ENCODE measurements around the gene MATN4. TPM values are rescaled to one million over a fixed set of nuclear protein-coding genes. Genes with fewer than 3 reads are reported as not detected.

The MATN4 gene
- total RNA-seq, 2 experiments from 2014 or later: 0.70 to 0.95 TPM

DNA sequence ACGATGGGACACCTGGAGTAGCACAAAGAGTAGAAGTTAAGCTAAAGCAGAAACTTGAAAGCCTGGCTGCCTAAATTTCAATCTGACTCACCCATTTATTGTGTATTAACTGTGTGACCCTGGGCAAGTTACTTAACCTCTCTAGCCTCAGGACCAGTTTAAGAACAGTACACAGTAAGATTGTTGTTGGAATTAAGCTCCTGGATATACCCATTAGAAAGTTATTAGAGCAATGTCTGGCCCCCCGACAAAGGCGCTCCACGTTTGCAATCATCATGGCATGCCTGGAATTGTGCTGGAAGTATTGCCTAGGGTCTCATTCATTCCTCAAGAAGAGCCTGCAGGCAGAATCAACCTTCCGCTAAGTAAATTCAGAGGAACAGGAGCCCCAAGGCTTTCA, 38.8 kb upstream of the MATN4 start:
- H3K9me3 Mint-ChIP-seq: no peaks in the 10 kb centered on the region
- CTCF ChIA-PET: interaction anchor here (0.6 to 5.3 kb wide), 7 partner anchors 16 to 103 kb away, joined by 3 to 33 read pairs (median 7); partner anchors contain the start of gene SYS1

GRCh38 chr20:45346291-45346718, 38.2 kb upstream of the MATN4 start:
- H3K27me3 Mint-ChIP-seq: no peaks in the 10 kb centered on the region
- POLR2A ChIA-PET: interaction anchor here (1.7 to 3.6 kb wide), 2 partner anchors 7 to 16 kb away, joined by 5 to 16 read pairs; partner anchors contain the start of gene SYS1
- H3K9me3 Mint-ChIP-seq: no peaks in the 10 kb centered on the region
- peak; percentile 29 for DNase-seq
- CTCF ChIA-PET: interaction anchor here (0.6 to 5.3 kb wide), 6 partner anchors 17 to 90 kb away, joined by 3 to 33 read pairs (median 12); partner anchors contain the start of gene SYS1
- intact Hi-C loops (cut with micrococcal nuclease): loop anchor here (1.0 to 2.0 kb wide), 2 partner anchors 9 to 28 kb away; no protein-coding TSS in a partner anchor
- peaks cover 45% of the 10 kb centered on the region for H3K4me1 Mint-ChIP-seq (ENCODE audit: low read depth)
- H3K4me3 Mint-ChIP-seq: peak overlapping the region; percentile 86
- H3K36me3 Mint-ChIP-seq: peaks cover 17% of the 10 kb centered on the region
- H3K27ac Mint-ChIP-seq: peak overlapping the region; percentile 18

More for the DNA sequence above, 38.8 kb upstream of the MATN4 start:
- intact Hi-C loops (cut with micrococcal nuclease): loop anchor here (1.0 to 2.0 kb wide), 2 partner anchors 8 to 28 kb away; no protein-coding TSS in a partner anchor
- peak overlapping the region; percentile 86 for H3K4me3 Mint-ChIP-seq
- no peaks in the 10 kb centered on the region for H3K27me3 Mint-ChIP-seq
- no peak for DNase-seq
- H3K36me3 Mint-ChIP-seq: peaks cover 13% of the 10 kb centered on the region
- POLR2A ChIA-PET: interaction anchor here (0.7 to 3.6 kb wide), 3 partner anchors 9 to 56 kb away, joined by 3 to 16 read pairs (median 4); partner anchors contain the start of gene SYS1
- H3K27ac Mint-ChIP-seq: no peak overlapping the region
- H3K4me1 Mint-ChIP-seq (ENCODE audit: low read depth): peaks cover 45% of the 10 kb centered on the region

- peaks cover 24% of the 10 kb centered on the region for H3K36me3 Mint-ChIP-seq
- H3K9me3 Mint-ChIP-seq: no peaks in the 10 kb centered on the region
- CTCF ChIA-PET: interaction anchor here (1.3 to 5.3 kb wide), 6 partner anchors 18 to 106 kb away, joined by 3 to 33 read pairs (median 10); partner anchors contain the start of gene SYS1
- POLR2A ChIA-PET: interaction anchor here (0.6 to 3.6 kb wide), 4 partner anchors 8 to 405 kb away, joined by 4 to 16 read pairs (median 6); partner anchors contain the start of gene SYS1
- no peaks in the 10 kb centered on the region for H3K27me3 Mint-ChIP-seq
- DNase-seq: no peak
- H3K4me3 Mint-ChIP-seq: peak overlapping the region; percentile 32
- H3K27ac Mint-ChIP-seq: no peak overlapping the region
- H3K4me1 Mint-ChIP-seq (ENCODE audit: low read depth): peaks cover 48% of the 10 kb centered on the region
- intact Hi-C loops (cut with micrococcal nuclease): no loop called here
These were observed 37.2 kb upstream of the MATN4 start for GRCh38 chr20:45345104-45345936.

- H3K9me3 Mint-ChIP-seq: no peaks in the 10 kb centered on the region
- H3K4me3 Mint-ChIP-seq: peak overlapping the region; percentile 16
- H3K36me3 Mint-ChIP-seq: peaks cover 28% of the 10 kb centered on the region
- peak overlapping the region; percentile 28 for H3K27ac Mint-ChIP-seq
- H3K4me1 Mint-ChIP-seq (ENCODE audit: low read depth): peaks cover 49% of the 10 kb centered on the region
- peak; percentile 45 for DNase-seq
- intact Hi-C loops (cut with micrococcal nuclease): no loop called here
- no peaks in the 10 kb centered on the region for H3K27me3 Mint-ChIP-seq
- ChIA-PET POLR2A (interaction anchor here (1.1 to 1.7 kb wide), 3 partner anchors 9 to 19 kb away, joined by 4 to 5 read pairs (median 4); partner anchors contain the start of gene SYS1), CTCF (interaction anchor here (1.0 to 2.0 kb wide), 5 partner anchors 19 to 107 kb away, joined by 3 to 10 read pairs (median 8); partner anchors contain the start of gene SYS1)
These were observed 36.2 kb upstream of the MATN4 start for GRCh38 chr20:45344168-45344860.

DNA sequence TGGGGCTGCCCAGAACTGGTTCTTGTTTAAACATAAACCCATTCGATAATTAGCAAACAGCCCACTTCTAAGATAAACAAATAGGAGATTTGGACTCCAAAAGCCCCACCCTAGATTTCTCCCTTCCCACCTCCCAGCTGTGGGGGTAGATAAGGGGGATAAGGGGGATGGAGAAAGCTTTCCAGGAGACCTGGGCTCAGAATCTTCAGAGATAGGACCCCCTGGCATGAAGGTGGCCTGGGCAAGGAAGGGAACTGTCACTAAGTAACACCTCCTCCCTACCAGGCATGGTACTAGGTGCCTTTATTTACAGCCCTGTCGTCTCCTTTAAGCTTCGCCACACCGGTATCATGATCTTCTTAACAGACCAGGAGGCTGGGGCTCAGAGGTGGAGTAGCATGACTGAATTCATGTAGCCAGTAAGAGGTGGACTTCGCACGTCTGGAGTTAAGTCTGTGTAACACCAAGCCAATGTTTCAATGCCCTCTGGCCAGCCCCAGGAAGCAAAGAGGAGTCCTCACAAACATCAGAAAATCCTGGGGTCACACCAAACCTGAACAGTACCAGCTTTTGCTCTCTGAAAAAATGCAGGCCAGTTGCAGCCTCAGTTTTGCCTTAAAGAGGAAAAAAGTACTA, 35.6 kb upstream of the MATN4 start:
- Mint-ChIP-seq H3K27ac (no peak overlapping the region), H3K36me3 (peaks cover 28% of the 10 kb centered on the region), H3K27me3 (no peaks in the 10 kb centered on the region), H3K9me3 (no peaks in the 10 kb centered on the region), H3K4me1 (ENCODE audit: low read depth) (peaks cover 48% of the 10 kb centered on the region), H3K4me3 (no peak overlapping the region)
- CTCF ChIA-PET: interaction anchor here (1.0 to 2.0 kb wide), 5 partner anchors 19 to 108 kb away, joined by 3 to 10 read pairs (median 8); partner anchors contain the start of gene SYS1
- POLR2A ChIA-PET: interaction anchor here (1.1 to 1.3 kb wide), 2 partner anchors 8 to 20 kb away, joined by 4 read pairs; partner anchors contain the start of gene SYS1
- intact Hi-C loops (cut with micrococcal nuclease): no loop called here
- no peak for DNase-seq

GRCh38 chr20:45342855-45343531, 34.9 kb upstream of the MATN4 start:
- POLR2A ChIA-PET: no interaction called here
- H3K36me3 Mint-ChIP-seq: peaks cover 28% of the 10 kb centered on the region

DNA sequence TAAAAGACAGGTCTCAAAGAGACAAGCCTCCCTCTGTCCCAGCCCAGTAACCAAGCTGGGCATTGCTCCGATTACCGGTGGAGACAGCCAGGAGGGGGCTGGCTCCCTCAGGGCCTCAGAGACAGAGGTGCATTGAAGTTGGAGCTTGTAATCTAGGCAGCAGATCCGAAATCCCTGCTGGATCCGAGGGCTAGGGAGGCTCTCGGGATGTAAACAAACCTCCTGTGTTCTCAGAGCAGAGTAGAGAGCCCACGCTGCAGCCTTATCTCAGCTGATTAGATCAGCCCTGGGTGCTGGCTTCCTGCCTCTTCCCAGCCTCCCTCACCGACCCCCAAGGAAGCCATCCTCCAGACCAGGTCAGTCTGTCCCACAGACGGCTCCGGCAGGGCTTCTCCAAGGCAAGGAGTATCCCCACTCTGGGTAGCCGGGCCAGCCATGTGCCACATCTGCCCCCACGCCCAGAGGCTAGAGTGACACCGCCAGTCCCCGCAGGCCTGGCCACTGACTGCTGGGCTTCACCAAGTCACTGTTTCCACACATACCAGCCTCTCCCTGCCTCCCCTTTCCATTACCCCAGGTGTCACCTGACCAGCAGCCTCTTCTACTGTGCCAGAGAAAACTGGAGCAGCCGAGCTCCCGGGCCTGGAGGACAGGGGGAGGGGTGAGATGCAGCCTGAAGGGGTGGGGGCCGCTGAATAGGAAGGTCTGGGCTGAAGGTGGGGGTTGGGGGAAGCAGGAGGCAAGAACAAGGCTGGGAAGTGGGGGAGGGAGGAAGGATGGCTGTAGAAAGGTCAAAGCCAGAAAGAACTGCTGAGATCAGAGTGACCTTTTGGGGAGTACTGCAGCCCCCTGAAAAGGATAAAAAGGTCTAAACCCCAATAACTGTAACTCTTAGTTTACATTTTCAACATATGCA, 34.1 kb upstream of the MATN4 start:
- ChIA-PET CTCF (interaction anchor here (0.8 to 1.8 kb wide), 3 partner anchors 20 to 95 kb away, joined by 4 to 6 read pairs (median 4); partner anchors contain the start of gene SYS1), POLR2A (interaction anchor here (1.0 kb wide), 1 partner anchor 12 kb away, joined by 3 read pairs; no protein-coding TSS in a partner anchor)
- no peak overlapping the region for H3K27ac Mint-ChIP-seq
- peaks cover 41% of the 10 kb centered on the region for H3K4me1 Mint-ChIP-seq (ENCODE audit: low read depth)
- DNase-seq: no peak
- intact Hi-C loops (cut with micrococcal nuclease): no loop called here
- peaks cover 28% of the 10 kb centered on the region for H3K36me3 Mint-ChIP-seq
- H3K9me3 Mint-ChIP-seq: no peaks in the 10 kb centered on the region
- H3K4me3 Mint-ChIP-seq: no peak overlapping the region
- no peaks in the 10 kb centered on the region for H3K27me3 Mint-ChIP-seq

More at GRCh38 chr20:45342855-45343531, 34.9 kb upstream of the MATN4 start:
- H3K4me3 Mint-ChIP-seq: no peak overlapping the region
- CTCF ChIA-PET: interaction anchor here (1.6 to 1.7 kb wide), 2 partner anchors 31 to 93 kb away, joined by 8 to 10 read pairs; no protein-coding TSS in a partner anchor
- intact Hi-C loops (cut with micrococcal nuclease): no loop called here
- DNase-seq: no peak
- H3K9me3 Mint-ChIP-seq: no peaks in the 10 kb centered on the region
- no peaks in the 10 kb centered on the region for H3K27me3 Mint-ChIP-seq
- no peak overlapping the region for H3K27ac Mint-ChIP-seq
- H3K4me1 Mint-ChIP-seq (ENCODE audit: low read depth): peaks cover 45% of the 10 kb centered on the region

DNA sequence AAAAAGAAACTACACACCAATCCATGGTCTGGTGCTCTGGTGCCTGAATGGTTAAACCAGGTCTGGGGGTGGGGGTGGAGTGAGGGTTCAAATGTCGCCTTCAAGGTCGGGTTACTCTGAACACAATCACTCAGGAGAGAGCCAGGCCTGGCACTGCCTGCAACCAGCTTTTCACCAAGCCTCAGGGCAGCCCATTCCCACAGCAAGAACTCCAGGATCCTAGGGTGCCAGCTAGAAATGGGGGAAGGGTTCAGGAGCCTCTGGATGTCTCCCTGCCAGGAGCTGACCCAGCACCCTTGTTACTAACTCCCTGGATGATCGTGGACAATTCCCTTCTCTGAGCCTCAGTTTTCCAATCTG, 33.5 kb upstream of the MATN4 start:
- H3K27me3 Mint-ChIP-seq: no peaks in the 10 kb centered on the region
- no peak overlapping the region for H3K27ac Mint-ChIP-seq
- intact Hi-C loops (cut with micrococcal nuclease): no loop called here
- peaks cover 34% of the 10 kb centered on the region for H3K4me1 Mint-ChIP-seq (ENCODE audit: low read depth)
- H3K4me3 Mint-ChIP-seq: no peak overlapping the region
- no peaks in the 10 kb centered on the region for H3K9me3 Mint-ChIP-seq
- ChIA-PET CTCF (interaction anchor here (0.8 to 1.8 kb wide), 3 partner anchors 21 to 96 kb away, joined by 4 to 6 read pairs (median 4); partner anchors contain the start of gene SYS1), POLR2A (interaction anchor here (1.0 kb wide), 1 partner anchor 13 kb away, joined by 3 read pairs; no protein-coding TSS in a partner anchor)
- peaks cover 26% of the 10 kb centered on the region for H3K36me3 Mint-ChIP-seq
- no peak for DNase-seq

DNA sequence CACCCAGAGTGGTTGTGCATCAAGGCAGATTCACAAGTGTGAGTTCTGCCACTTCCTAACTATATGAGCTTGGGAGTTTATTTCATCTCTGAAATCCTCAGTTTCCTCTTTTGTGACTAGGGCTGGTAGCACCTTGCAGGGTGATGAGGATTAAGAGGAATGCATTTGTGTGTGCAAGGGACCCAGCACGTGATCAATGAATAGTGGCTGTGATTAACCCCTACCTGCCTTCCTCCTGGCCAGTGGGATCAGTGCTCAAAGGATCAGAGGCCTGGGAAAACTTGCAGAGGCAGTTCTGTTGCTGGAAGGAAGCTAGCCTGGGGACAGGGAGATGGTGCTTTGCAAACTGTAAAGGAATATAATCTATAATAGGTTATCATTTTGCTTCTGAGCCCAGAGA, 32.9 kb upstream of the MATN4 start:
- CTCF ChIA-PET: interaction anchor here (0.9 to 1.8 kb wide), 2 partner anchors 11 to 96 kb away, joined by 4 to 6 read pairs; no protein-coding TSS in a partner anchor
- peaks cover 25% of the 10 kb centered on the region for H3K36me3 Mint-ChIP-seq
- intact Hi-C loops (cut with micrococcal nuclease): no loop called here
- no peak for DNase-seq
- POLR2A ChIA-PET: no interaction called here
- H3K27ac Mint-ChIP-seq: no peak overlapping the region
- peaks cover 28% of the 10 kb centered on the region for H3K4me1 Mint-ChIP-seq (ENCODE audit: low read depth)
- H3K27me3 Mint-ChIP-seq: no peaks in the 10 kb centered on the region
- H3K4me3 Mint-ChIP-seq: no peak overlapping the region
- H3K9me3 Mint-ChIP-seq: no peaks in the 10 kb centered on the region

DNA sequence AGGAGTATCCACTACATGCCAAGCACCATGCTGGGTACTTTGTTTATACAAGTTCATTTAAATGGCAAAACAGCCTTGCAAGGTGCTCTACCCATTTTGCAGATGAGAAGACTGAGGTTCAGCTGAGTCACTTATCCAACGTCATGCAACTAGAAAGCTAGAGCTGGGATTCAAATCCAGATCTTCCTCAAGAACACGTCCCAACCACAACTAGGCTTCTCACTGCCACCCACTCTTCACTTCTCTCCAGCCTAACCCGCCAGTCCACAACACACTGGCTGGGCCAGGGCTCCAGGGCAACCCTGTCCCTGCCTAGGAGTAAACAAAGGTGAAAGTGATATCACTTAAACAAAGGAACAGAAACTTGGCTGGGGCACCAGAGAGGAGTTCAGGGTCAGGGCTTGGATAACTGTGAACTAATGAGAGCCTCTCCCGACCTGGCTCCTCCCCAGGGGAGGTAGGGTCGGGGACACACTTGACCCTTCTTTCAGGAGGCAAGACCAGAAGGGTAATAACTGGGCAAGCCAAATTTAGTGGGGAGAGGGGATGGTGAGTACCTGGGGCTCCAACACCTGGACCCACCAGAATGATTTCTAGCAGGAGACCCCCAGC, 32.2 kb upstream of the MATN4 start:
- peaks cover 26% of the 10 kb centered on the region for H3K36me3 Mint-ChIP-seq
- no peaks in the 10 kb centered on the region for H3K27me3 Mint-ChIP-seq
- POLR2A ChIA-PET: no interaction called here
- no peak for DNase-seq
- no peak overlapping the region for H3K27ac Mint-ChIP-seq
- H3K4me3 Mint-ChIP-seq: no peak overlapping the region
- CTCF ChIA-PET: interaction anchor here (0.9 kb wide), 1 partner anchor 12 kb away, joined by 4 read pairs; no protein-coding TSS in a partner anchor
- H3K4me1 Mint-ChIP-seq (ENCODE audit: low read depth): peaks cover 22% of the 10 kb centered on the region
- intact Hi-C loops (cut with micrococcal nuclease): no loop called here
- no peaks in the 10 kb centered on the region for H3K9me3 Mint-ChIP-seq

Data from activated CD4-positive, alpha-beta memory T cell treated with anti-CD3 and anti-CD28 coated beads for 36 hours (primary cell).